Right cardiac atrium (tissue), 5 donors: ENCODE measurements around the gene GNB3. TPM values are rescaled to one million over a fixed set of nuclear protein-coding genes. Genes with fewer than 3 reads are reported as not detected.
"Not testable (repeated sequence)": the region's sequence is repeated elsewhere in the genome, so short reads cannot be mapped to it uniquely, and the experiment has no call there.

ENCODE experiments used
- ATAC-seq, 2 donors: fragments of 200-7000 bp; cut with Tn5 transposase; one replicate each; pipeline versions ENCODE4 v1.8.0 to v1.9.1; 2020; ENCODE audit warnings: moderate library complexity in 2 of 2, mild to moderate bottlenecking in 1 of 2
- DNase-seq, 3 donors: peaks; one replicate each; pipeline ENCODE4 v3.0.0-alpha.2; 2020
- H3K27ac ChIP-seq: one replicate; pipeline ENCODE4 v1.5.1; 2013; ENCODE audit warnings: mild to moderate bottlenecking, low read length, control low read depth, moderate library complexity
- H3K27me3 ChIP-seq: one replicate; pipeline ENCODE4 v1.6.1; 2013; ENCODE audit not compliant: control insufficient read depth, insufficient read depth
- H3K4me1 ChIP-seq: one replicate; pipeline ENCODE4 v1.6.1; 2013; ENCODE audit warnings: low read length; ENCODE audit not compliant: control insufficient read depth, insufficient read depth
- H3K4me3 ChIP-seq: one replicate; pipeline ENCODE4 v1.5.1; 2013; ENCODE audit warnings: low read length, control low read depth
- H3K9me3 ChIP-seq: one replicate; pipeline ENCODE4 v1.6.1; 2013; ENCODE audit warnings: low read length; ENCODE audit not compliant: control insufficient read depth
- WGBS: extraction: QIAGEN DNeasy Blood & Tissue Kit; methylation state at CpG from one replicate; pipeline ENCODE4 v1.1.7; 2013; 5-methylcytosine and 5-hydroxymethylcytosine counted together
- intact Hi-C, 4 donors: fragments of 100-400 bp; cut with DNase I; formaldehyde crosslinking; loops; one replicate each; pipeline versions ENCODE4 v1.11.0 to v1.14.0; 2022 to 2023
- polyA plus RNA-seq: library from polyadenylated mRNA; stranded (reverse); fragments of 200-250 nt; gene quantifications from one replicate; pipeline ENCODE4 v1.2.3, GENCODE V29; 2013
- total RNA-seq, 4 donors: library from RNA; stranded (reverse); fragmentation: NEBNext Ultra II Directional; extraction: Animal tissue kit (Norgen Biotek cat#: 25700); gene quantifications; one replicate each; pipeline ENCODE4 v1.2.1, GENCODE V29; 2021
- donor health status: healthy with polysubstance abuse.
- donor health status: DM: no; HTN: yes; CAD: no.
- donor health status: DM: no; HTN: no; CAD: no.
- donor health status: DM: no; HTN: yes; CAD: no; lungs with severe emphysema.
- donor health status: DM: yes; HTN: yes; CAD: no.

GNB3 gene
- total and polyA plus RNA-seq, 5 donors = 2.9 to 7.8 (median 3.8) TPM

GRCh38 chr12:6863586-6864321 is 23.0 kb downstream of the GNB3 start:
- no peak for ATAC-seq

GRCh38 chr12:6865307-6865706 is 24.6 kb downstream of the GNB3 start:
- peak in 1 of 3 donors; percentile 20 for DNase-seq
- H3K27ac ChIP-seq, H3K4me1 ChIP-seq, H3K4me3 ChIP-seq, H3K27me3 ChIP-seq, H3K9me3 ChIP-seq, intact Hi-C loops, ATAC-seq: not testable (repeated sequence)
- WGBS = 93% methylated on average over 5 of the region's 5 CpGs

More at GRCh38 chr12:6863586-6864321, 23.0 kb downstream of the GNB3 start:
- H3K4me3 ChIP-seq = no peak overlapping the region
- intact Hi-C loops = no loop called here
- DNase-seq = peak in 1 of 3 donors; percentile 50
- no peaks in the 10 kb centered on the region for H3K9me3 ChIP-seq
- H3K27me3 ChIP-seq = no peaks in the 10 kb centered on the region
- no peaks in the 10 kb centered on the region for H3K4me1 ChIP-seq
- no peak overlapping the region for H3K27ac ChIP-seq
- WGBS = 95% methylated on average over 16 of the region's 16 CpGs

DNA sequence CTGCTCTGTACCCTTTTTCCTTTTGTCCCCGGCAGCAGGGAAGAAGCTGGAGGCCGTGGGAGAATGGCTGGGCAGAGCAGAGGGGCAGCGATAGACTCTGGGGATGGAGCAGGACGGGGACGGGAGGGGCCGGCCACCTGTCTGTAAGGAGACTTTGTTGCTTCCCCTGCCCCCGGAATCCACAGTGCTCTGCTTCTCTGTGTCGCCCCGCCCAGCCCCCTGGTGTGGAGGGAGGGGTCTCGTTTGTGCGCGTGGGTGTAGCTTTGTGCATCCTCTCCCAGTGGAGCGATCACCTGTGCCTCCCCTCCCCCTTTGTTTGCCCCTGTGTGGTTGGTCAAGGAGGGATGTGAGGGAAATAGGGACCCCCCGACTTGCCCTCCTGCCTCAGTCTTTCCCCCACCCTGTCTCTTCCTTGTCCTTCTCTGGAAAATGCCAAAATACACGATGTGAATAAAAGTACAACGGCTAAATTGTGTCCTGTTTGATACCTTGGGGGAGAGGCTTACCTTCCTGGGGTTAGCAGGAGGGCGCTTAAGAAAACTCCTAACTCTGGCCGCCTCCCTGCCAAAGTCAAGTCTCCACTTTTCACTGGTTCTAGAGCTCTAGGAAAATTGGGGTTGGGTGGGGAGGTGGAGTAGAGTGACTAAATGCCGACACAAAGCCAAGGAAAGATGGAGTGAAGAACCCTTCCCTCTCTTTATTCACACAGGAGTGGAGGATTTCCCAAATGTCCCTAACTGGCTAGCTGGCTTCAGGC is 25.6 kb downstream of the GNB3 start:
- ATAC-seq = no peak
- DNase-seq = peak; percentile 42 to 76 (median 65)
- 78% methylated on average over 19 of the region's 19 CpGs for WGBS
- intact Hi-C loops = no loop called here
- Histone ChIP-seq H3K9me3 (no peaks in the 10 kb centered on the region), H3K4me3 (no peak overlapping the region), H3K27me3 (no peaks in the 10 kb centered on the region), H3K27ac (peak overlapping the region; percentile 88), H3K4me1 (peaks cover 2% of the 10 kb centered on the region)

GRCh38 chr12:6866920-6867412 is 26.2 kb downstream of the GNB3 start:
- peak overlapping the region; percentile 88 for H3K27ac ChIP-seq
- no peak for DNase-seq
- H3K4me1 ChIP-seq = peaks cover 2% of the 10 kb centered on the region
- H3K9me3 ChIP-seq = no peaks in the 10 kb centered on the region
- H3K4me3 ChIP-seq = peak overlapping the region; percentile 47
- WGBS = 3% methylated on average over 33 of the region's 33 CpGs
- H3K27me3 ChIP-seq = no peaks in the 10 kb centered on the region
- intact Hi-C loops = no loop called here
- peak; percentile 8 for ATAC-seq

GRCh38 chr12:6867413-6868210 is 26.9 kb downstream of the GNB3 start, which contains the start of gene TPI1:
TPI1 (plus strand) TSS chr12:6867531; CDS start chr12:6867567, 36 bp downstream.
- peaks cover 2% of the 10 kb centered on the region for H3K4me1 ChIP-seq
- H3K27me3 ChIP-seq = no peaks in the 10 kb centered on the region
- H3K4me3 ChIP-seq = peak within 1 kb of the TSS; percentile 60
- peak within 1 kb of the TSS; percentile 94 for H3K27ac ChIP-seq
- under 1% methylated on average over 86 of the region's 86 CpGs for WGBS
- DNase-seq (peak; percentile 88 to 95 (median 94)), ATAC-seq (peak; percentile 84 to 86)
- intact Hi-C loops = loop anchor here in 1 of 4 donors (2.0 kb wide), 1 partner anchor 71 kb away; no protein-coding TSS in a partner anchor
- no peaks in the 10 kb centered on the region for H3K9me3 ChIP-seq

DNA sequence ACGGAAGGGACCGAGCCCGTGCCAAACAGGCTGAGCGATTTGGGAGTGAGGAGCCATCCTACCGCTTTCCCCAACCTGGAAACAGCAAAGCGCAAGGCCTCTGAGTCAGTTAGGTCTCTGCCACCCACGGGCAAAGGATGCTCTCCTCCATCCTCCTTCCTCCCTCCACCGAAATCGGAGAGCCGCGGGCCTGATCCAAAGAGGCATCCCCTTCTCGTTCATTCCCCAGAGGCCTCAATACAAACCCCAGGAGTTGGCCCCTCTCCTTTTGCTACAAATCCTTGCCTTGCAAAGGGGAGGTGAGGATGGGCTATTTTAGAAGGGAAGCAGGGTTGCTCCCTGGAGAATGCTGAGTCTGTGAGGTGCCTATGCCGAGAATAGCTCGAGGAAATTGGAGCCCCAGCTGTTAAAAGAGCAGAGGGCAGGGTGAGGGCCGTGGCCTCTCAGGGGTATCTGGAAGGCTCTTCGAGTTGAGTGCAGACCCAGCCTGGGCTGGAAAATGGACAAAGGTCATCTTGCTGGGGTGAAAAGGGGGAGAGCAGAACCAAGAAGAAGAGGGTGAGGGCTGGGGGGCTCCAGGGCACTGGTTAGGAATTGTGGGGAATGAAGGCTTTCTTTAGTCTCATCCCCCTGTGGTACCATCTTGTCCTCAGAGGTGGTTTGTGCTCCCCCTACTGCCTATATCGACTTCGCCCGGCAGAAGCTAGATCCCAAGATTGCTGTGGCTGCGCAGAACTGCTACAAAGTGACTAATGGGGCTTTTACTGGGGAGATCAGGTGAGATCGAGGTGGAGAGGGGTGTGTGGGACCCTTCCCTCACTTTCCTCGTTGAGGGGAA is 27.7 kb downstream of the GNB3 start:
- peak overlapping the region; percentile 60 for H3K4me3 ChIP-seq
- ATAC-seq (no peak), DNase-seq (peak in 1 of 3 donors; percentile 42)
- intact Hi-C loops = loop anchor here in 1 of 4 donors (2.0 kb wide), 1 partner anchor 70 kb away; no protein-coding TSS in a partner anchor
- peaks cover 2% of the 10 kb centered on the region for H3K4me1 ChIP-seq
- H3K9me3 ChIP-seq = no peaks in the 10 kb centered on the region
- H3K27me3 ChIP-seq = no peaks in the 10 kb centered on the region
- H3K27ac ChIP-seq = peak overlapping the region; percentile 94
- WGBS = 9% methylated on average over 22 of the region's 22 CpGs

GRCh38 chr12:6869049-6870021 is 28.6 kb downstream of the GNB3 start:
- Histone ChIP-seq H3K4me3 (no peak overlapping the region), H3K27me3 (no peaks in the 10 kb centered on the region), H3K9me3 (no peaks in the 10 kb centered on the region), H3K27ac (peak overlapping the region; percentile 25), H3K4me1 (peaks cover 2% of the 10 kb centered on the region)
- DNase-seq (peak; percentile 67 to 89 (median 83)), ATAC-seq (no peak)
- intact Hi-C loops = loop anchor here in 1 of 4 donors (2.0 kb wide), 1 partner anchor 69 kb away; no protein-coding TSS in a partner anchor
- 29% methylated on average over 12 of the region's 12 CpGs for WGBS

DNA sequence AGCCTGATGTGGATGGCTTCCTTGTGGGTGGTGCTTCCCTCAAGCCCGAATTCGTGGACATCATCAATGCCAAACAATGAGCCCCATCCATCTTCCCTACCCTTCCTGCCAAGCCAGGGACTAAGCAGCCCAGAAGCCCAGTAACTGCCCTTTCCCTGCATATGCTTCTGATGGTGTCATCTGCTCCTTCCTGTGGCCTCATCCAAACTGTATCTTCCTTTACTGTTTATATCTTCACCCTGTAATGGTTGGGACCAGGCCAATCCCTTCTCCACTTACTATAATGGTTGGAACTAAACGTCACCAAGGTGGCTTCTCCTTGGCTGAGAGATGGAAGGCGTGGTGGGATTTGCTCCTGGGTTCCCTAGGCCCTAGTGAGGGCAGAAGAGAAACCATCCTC is 29.6 kb downstream of the GNB3 start:
- ATAC-seq, H3K27ac ChIP-seq, DNase-seq, H3K4me3 ChIP-seq, H3K4me1 ChIP-seq, H3K9me3 ChIP-seq, H3K27me3 ChIP-seq, intact Hi-C loops: not testable (repeated sequence)
- WGBS = 61% methylated on average over 4 of the region's 4 CpGs
